ENCODE data around the gene ZNF841. TPM values are rescaled to one million over a fixed set of nuclear protein-coding genes. Genes with fewer than 3 reads are reported as not detected.
A peak's percentile ranks its signal among the peaks of the same experiment; 100 is the strongest.

Gene ZNF841
- total and polyA plus RNA-seq, 2 of the 13 experiments (the other 11 are each of a cell fraction or from before 2014, with no cell fraction given), result 6.2 to 14.2 TPM

- no peak for TF ChIP-seq ZNF142 (CRISPR knock-in tag; IDR thresholded peaks at IDR 0.05)
- no peak for TF ChIP-seq DBP (CRISPR knock-in tag; IDR thresholded peaks at IDR 0.05; ENCODE audit: not compliant biosample characterization)
- TF ChIP-seq ONECUT2 (CRISPR knock-in tag; IDR thresholded peaks at IDR 0.05), result peak; percentile 92
- TF ChIP-seq HNF1A (IDR thresholded peaks at IDR 0.05; ENCODE audit: low read depth), result no peak
- no peak for TF ChIP-seq HNF1A (CRISPR knock-in tag; IDR thresholded peaks at IDR 0.05; ENCODE audit: borderline replicate concordance)
- TF ChIP-seq BRCA1 (CRISPR knock-in tag; IDR thresholded peaks at IDR 0.05), result no peak
- TF ChIP-seq ZBTB7A (CRISPR knock-in tag; IDR thresholded peaks at IDR 0.05), result no peak
- no peak for TF ChIP-seq SMARCE1 (IDR thresholded peaks at IDR 0.05; ENCODE audit: borderline replicate concordance)
- peak; percentile 88 for TF ChIP-seq ATF3 (CRISPR knock-in tag; IDR thresholded peaks at IDR 0.05)
- TF ChIP-seq SAP130 (CRISPR knock-in tag; IDR thresholded peaks at IDR 0.05; ENCODE audit: low read depth), result peak; percentile 63
- TF ChIP-seq SRSF4 (IDR thresholded peaks at IDR 0.05; ENCODE audit: low read depth, low read length, poor library complexity, severe bottlenecking), result no peak
- TF ChIP-seq CEBPZ (IDR thresholded peaks at IDR 0.05; ENCODE audit: low read length), result no peak
Measured at GRCh38 chr19:52099497-52100138, 4.1 kb upstream of the ZNF841 start (continued).

Data from HepG2 (cell line).